ENCODE results near the gene GSTCD.
"Not testable (repeated sequence)": the region's sequence is repeated elsewhere in the genome, so short reads cannot be mapped to it uniquely, and the experiment has no call there.

DNA sequence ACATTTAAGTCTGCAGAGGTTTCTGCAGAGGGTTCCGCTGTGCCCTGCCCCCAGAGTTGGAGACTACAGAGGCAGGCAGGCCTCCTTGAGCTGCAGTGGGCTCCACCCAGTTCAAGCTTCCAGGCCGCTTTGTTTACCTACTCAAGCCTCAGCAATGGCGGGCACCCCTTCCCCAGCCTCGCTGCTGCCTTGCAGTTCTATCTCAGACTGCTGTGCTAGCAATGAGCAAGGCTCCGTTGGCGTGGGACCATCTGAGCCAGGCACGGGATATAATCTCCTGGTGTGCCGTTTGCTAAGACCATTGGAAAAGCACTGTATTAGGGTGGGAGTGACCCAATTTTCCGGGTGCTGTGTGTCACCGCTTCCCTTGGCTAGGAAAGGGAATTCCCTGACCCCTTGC is 26.6 kb downstream of the GSTCD start:
- not testable (repeated sequence) for TF ChIP-seq EZH2 (IDR thresholded peaks at IDR 0.05; ENCODE audit: borderline replicate concordance); EZH2phosphoT487 (IDR thresholded peaks at IDR 0.05; ENCODE audit: low read depth, severe bottlenecking, unreplicated experiment)
- TF ChIP-seq, protein P1, sequence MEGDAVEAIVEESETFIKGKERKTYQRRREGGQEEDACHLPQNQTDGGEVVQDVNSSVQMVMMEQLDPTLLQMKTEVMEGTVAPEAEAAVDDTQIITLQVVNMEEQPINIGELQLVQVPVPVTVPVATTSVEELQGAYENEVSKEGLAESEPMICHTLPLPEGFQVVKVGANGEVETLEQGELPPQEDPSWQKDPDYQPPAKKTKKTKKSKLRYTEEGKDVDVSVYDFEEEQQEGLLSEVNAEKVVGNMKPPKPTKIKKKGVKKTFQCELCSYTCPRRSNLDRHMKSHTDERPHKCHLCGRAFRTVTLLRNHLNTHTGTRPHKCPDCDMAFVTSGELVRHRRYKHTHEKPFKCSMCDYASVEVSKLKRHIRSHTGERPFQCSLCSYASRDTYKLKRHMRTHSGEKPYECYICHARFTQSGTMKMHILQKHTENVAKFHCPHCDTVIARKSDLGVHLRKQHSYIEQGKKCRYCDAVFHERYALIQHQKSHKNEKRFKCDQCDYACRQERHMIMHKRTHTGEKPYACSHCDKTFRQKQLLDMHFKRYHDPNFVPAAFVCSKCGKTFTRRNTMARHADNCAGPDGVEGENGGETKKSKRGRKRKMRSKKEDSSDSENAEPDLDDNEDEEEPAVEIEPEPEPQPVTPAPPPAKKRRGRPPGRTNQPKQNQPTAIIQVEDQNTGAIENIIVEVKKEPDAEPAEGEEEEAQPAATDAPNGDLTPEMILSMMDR (IDR thresholded peaks at IDR 0.05; ENCODE audit: poor library complexity) = not testable (repeated sequence)

Measured in hepatocyte (in vitro differentiated cells).